ENCODE measurements around the gene CMBL.

Gene CMBL

GRCh38 chr5:10307206-10308148, at the start of gene CMBL:
Gene CMBL (minus strand): TSS chr5:10307902. CDS start chr5:10290762, 17,140 bp downstream.
- H3K36me3 ChIP-seq (ENCODE audit: insufficient read depth, low read length), result peaks cover 25% of the 10 kb centered on the region
- no peaks in the 10 kb centered on the region for H3K9me3 ChIP-seq (ENCODE audit: low read depth, low read length)
- peak within 1 kb of the TSS; percentile 88 for H3K9ac ChIP-seq (ENCODE audit: insufficient read length)
- DNase-seq (ENCODE audit: low read depth, low spot score), result no peak
- TF ChIP-seq POLR2AphosphoS5 (IDR thresholded peaks at IDR 0.05; ENCODE audit: borderline replicate concordance, low read depth, low read length), result peak; percentile 78
- no peak for TF ChIP-seq EZH2 (IDR thresholded peaks at IDR 0.05)
- peak within 1 kb of the TSS; percentile 85 for H3K4me3 ChIP-seq
- H3K27ac ChIP-seq, result peak within 1 kb of the TSS; percentile 42

GRCh38 chr5:10355071-10355889, 47.6 kb upstream of the CMBL start:
- Histone ChIP-seq H3K9ac (ENCODE audit: insufficient read length) (peak overlapping the region; percentile 99), H3K9me3 (ENCODE audit: low read depth, low read length) (no peaks in the 10 kb centered on the region; the same call in 1 of the 2 replicates), H3K27ac (peak overlapping the region; percentile 93; the same call in 1 of the 2 replicates), H3K4me3 (peak overlapping the region; percentile 98), H3K36me3 (ENCODE audit: insufficient read depth, low read length) (peaks cover 34% of the 10 kb centered on the region)
- no peak for TF ChIP-seq POLR2AphosphoS5 (IDR thresholded peaks at IDR 0.05; ENCODE audit: borderline replicate concordance, low read depth, low read length)
- TF ChIP-seq FOXP2 (optimal IDR thresholded peaks at IDR 0.05; ENCODE audit: control extremely low read depth, extremely low read length, insufficient read depth), result no peak
- TF ChIP-seq EZH2 (IDR thresholded peaks at IDR 0.05), result no peak
- DNase-seq (ENCODE audit: low read depth, low spot score), result no peak

GRCh38 chr5:10354048-10354872, 46.6 kb upstream of the CMBL start:
- Histone ChIP-seq H3K36me3 (ENCODE audit: insufficient read depth, low read length) (peaks cover 25% of the 10 kb centered on the region), H3K27ac (peak overlapping the region; percentile 93), H3K4me3 (peak overlapping the region; percentile 98), H3K9me3 (ENCODE audit: low read depth, low read length) (no peaks in the 10 kb centered on the region), H3K9ac (ENCODE audit: insufficient read length) (peak overlapping the region; percentile 99)
- no peak for DNase-seq (ENCODE audit: low read depth, low spot score)
- TF ChIP-seq POLR2AphosphoS5 (IDR thresholded peaks at IDR 0.05; ENCODE audit: borderline replicate concordance, low read depth, low read length), result no peak
- TF ChIP-seq FOXP2 (optimal IDR thresholded peaks at IDR 0.05; ENCODE audit: control extremely low read depth, extremely low read length, insufficient read depth), result no peak
- TF ChIP-seq EZH2 (IDR thresholded peaks at IDR 0.05), result no peak

- no peak for TF ChIP-seq EZH2 (IDR thresholded peaks at IDR 0.05)
- TF ChIP-seq POLR2AphosphoS5 (IDR thresholded peaks at IDR 0.05; ENCODE audit: borderline replicate concordance, low read depth, low read length), result peak; percentile 99
- TF ChIP-seq FOXP2 (optimal IDR thresholded peaks at IDR 0.05; ENCODE audit: control extremely low read depth, extremely low read length, insufficient read depth), result no peak
- H3K9ac ChIP-seq (ENCODE audit: insufficient read length), result peak within 1 kb of the TSS; percentile 99
- no peaks in the 10 kb centered on the region for H3K9me3 ChIP-seq (ENCODE audit: low read depth, low read length)
- peaks cover 17% of the 10 kb centered on the region for H3K36me3 ChIP-seq (ENCODE audit: insufficient read depth, low read length)
- DNase-seq (ENCODE audit: low read depth, low spot score), result no peak
- peak within 1 kb of the TSS; percentile 93 for H3K27ac ChIP-seq
- H3K4me3 ChIP-seq, result peak within 1 kb of the TSS; percentile 98
These were observed 45.7 kb upstream of the CMBL start, which contains the start of gene MARCHF6 for GRCh38 chr5:10353241-10354047. Gene MARCHF6 (plus strand): TSS chr5:10353695. CDS start chr5:10353899, 204 bp downstream.

GRCh38 chr5:10352430-10353240, 44.9 kb upstream of the CMBL start:
- Histone ChIP-seq H3K36me3 (ENCODE audit: insufficient read depth, low read length) (peaks cover 11% of the 10 kb centered on the region; the same call in 1 of the 2 replicates), H3K9me3 (ENCODE audit: low read depth, low read length) (no peaks in the 10 kb centered on the region), H3K9ac (ENCODE audit: insufficient read length) (peak overlapping the region; percentile 99), H3K4me3 (peak overlapping the region; percentile 98), H3K27ac (peak overlapping the region; percentile 93)
- no peak for TF ChIP-seq FOXP2 (optimal IDR thresholded peaks at IDR 0.05; ENCODE audit: control extremely low read depth, extremely low read length, insufficient read depth)
- TF ChIP-seq EZH2 (IDR thresholded peaks at IDR 0.05), result no peak
- TF ChIP-seq POLR2AphosphoS5 (IDR thresholded peaks at IDR 0.05; ENCODE audit: borderline replicate concordance, low read depth, low read length), result no peak
- no peak for DNase-seq (ENCODE audit: low read depth, low spot score)

- H3K9ac ChIP-seq (ENCODE audit: insufficient read length), result no peak overlapping the region
- H3K4me3 ChIP-seq, result no peak overlapping the region; the same call in 1 of the 2 replicates
- no peak for DNase-seq (ENCODE audit: low read depth, low spot score)
- peaks cover 9% of the 10 kb centered on the region; the same call in 1 of the 2 replicates for H3K36me3 ChIP-seq (ENCODE audit: insufficient read depth, low read length)
- no peaks in the 10 kb centered on the region for H3K9me3 ChIP-seq (ENCODE audit: low read depth, low read length)
- no peak overlapping the region for H3K27ac ChIP-seq
- no peak; the same call in 1 of the 2 replicates for TF ChIP-seq POLR2AphosphoS5 (IDR thresholded peaks at IDR 0.05; ENCODE audit: borderline replicate concordance, low read depth, low read length)
- TF ChIP-seq FOXP2 (optimal IDR thresholded peaks at IDR 0.05; ENCODE audit: control extremely low read depth, extremely low read length, insufficient read depth), result no peak
- no peak for TF ChIP-seq EZH2 (IDR thresholded peaks at IDR 0.05)
These were observed 44.2 kb upstream of the CMBL start for GRCh38 chr5:10351919-10352318.
